Neural crest cell (in vitro differentiated cells): Measurements from ENCODE around the gene CCDC138. TPM values are rescaled to one million over a fixed set of nuclear protein-coding genes. Genes with fewer than 3 reads are reported as not detected.
"Not testable (repeated sequence)": the region's sequence is repeated elsewhere in the genome, so short reads cannot be mapped to it uniquely, and the experiment has no call there.

Experiments used
- DNase-seq: peaks from one replicate; pipeline ENCODE4 v3.0.0; 2021; ENCODE audit warnings: low read depth, mixed read lengths, low spot score
- H3K27ac Mint-ChIP-seq: one replicate; pipeline ENCODE4 v1.8.0; 2021; ENCODE audit warnings: mild to moderate bottlenecking, mixed read lengths; ENCODE audit not compliant: unreplicated experiment
- H3K27me3 Mint-ChIP-seq: 2 replicates; pipeline ENCODE4 v1.8.0; 2021; ENCODE audit warnings: low read depth, mild to moderate bottlenecking, mixed read lengths
- H3K36me3 Mint-ChIP-seq: 2 replicates; pipeline ENCODE4 v1.8.0; 2021; ENCODE audit warnings: low read depth, mild to moderate bottlenecking, mixed read lengths
- H3K4me1 Mint-ChIP-seq: 2 replicates; pipeline ENCODE4 v1.8.0; 2021; ENCODE audit warnings: mixed read lengths
- H3K4me3 Mint-ChIP-seq: one replicate; pipeline ENCODE4 v1.8.0; 2021; ENCODE audit warnings: mild to moderate bottlenecking, mixed read lengths
- H3K9me3 Mint-ChIP-seq: 2 replicates; pipeline ENCODE4 v1.8.0; 2021; ENCODE audit warnings: mixed read lengths
- long read RNA-seq: library from polyadenylated mRNA; unstranded; transcript quantifications from one replicate; pipeline ENCODE4 v2.0.0, GENCODE V29; 2020
- total RNA-seq: library from RNA; stranded (reverse); gene quantifications from 2 replicates; pipeline ENCODE4 v1.2.1, GENCODE V29; 2021
- TF ChIP-seq, protein P1 (sequence below): fragments of 200-600 bp; sonication (generic); conservative IDR thresholded peaks from 2 replicates; pipeline ENCODE4 v1.5.0; 2021; ENCODE audit warnings: antibody characterized with exemption, mild to moderate bottlenecking

The CCDC138 gene, protein sequence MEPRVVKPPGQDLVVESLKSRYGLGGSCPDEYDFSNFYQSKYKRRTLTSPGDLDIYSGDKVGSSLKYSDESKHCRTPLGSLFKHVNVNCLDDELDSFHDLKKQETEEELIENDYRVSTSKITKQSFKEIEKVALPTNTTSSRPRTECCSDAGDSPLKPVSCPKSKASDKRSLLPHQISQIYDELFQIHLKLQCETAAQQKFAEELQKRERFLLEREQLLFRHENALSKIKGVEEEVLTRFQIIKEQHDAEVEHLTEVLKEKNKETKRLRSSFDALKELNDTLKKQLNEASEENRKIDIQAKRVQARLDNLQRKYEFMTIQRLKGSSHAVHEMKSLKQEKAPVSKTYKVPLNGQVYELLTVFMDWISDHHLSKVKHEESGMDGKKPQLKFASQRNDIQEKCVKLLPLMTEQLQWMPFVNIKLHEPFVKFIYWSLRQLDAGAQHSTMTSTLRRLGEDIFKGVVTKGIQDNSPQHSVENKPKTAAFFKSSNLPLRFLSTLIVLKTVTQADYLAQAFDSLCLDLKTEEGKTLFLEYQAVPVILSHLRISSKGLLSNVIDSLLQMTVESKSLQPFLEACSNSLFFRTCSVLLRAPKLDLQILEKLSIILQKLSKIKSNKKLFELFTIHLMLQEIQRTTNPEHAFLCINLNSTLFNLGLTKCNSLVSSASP
- 39.7 and 42.0 TPM in 2 replicates for total RNA-seq
- long read RNA-seq, transcript CCDC138-201 (15 exons, 2,383 nt) = major isoform, 26 of 98 reads
- long read RNA-seq, partial matches to known transcripts = 12 of 98 reads
- long read RNA-seq, other reads (novel, unspliced or antisense) = 56 of 98 reads

DNA sequence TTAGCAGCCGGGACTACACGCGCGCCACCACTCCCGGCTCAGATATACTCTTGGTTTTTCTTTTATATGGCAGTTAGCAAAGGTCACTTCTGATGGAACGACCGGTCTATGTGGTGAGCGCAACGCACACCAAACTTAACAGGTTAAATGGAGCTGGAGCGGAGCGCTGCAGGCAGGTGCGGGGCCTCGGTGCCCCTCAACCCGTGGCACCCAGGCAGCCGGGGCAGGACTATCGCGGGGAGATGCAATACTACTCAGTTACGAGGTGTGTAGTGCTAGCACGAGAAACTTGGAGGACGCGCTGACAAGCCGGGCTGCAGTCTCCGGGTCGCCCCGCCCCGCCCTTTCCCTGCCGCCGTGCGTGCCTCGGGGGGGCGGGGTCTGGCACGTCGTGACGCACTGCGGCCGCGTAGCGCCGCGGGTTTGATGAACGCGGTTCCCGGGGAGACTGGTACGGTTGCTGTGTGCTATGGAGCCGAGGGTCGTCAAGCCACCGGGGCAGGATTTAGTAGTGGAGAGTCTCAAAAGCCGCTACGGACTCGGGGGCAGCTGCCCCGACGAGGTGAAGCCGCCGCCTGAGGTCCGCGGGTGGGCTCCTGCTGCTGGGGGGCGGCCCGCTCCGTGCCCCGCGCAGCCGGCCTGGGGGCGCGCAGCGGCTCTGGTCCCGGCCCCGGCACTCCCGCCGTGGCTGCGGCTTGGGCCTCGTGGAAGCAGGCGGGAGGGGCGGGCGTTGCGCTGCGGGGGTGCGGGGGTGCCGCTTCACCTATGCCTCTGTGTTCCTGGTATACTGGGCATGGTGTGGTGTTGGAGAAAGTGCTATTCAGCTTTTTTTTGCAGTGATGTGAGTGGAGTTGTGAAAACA lies at the start of gene CCDC138:
CCDC138 (plus strand) TSS at position 418 of the 862 bp plus-strand sequence; CDS start at position 470, 52 bp downstream.
- Mint-ChIP-seq H3K4me3 (peak within 1 kb of the TSS; percentile 95), H3K27me3 (no peaks in the 10 kb centered on the region), H3K4me1 (peaks cover 21% of the 10 kb centered on the region), H3K27ac (peak within 1 kb of the TSS; percentile 99), H3K9me3 (no peaks in the 10 kb centered on the region), H3K36me3 (peaks cover 9% of the 10 kb centered on the region)
- DNase-seq = peak; percentile 89
- TF ChIP-seq, protein P1, sequence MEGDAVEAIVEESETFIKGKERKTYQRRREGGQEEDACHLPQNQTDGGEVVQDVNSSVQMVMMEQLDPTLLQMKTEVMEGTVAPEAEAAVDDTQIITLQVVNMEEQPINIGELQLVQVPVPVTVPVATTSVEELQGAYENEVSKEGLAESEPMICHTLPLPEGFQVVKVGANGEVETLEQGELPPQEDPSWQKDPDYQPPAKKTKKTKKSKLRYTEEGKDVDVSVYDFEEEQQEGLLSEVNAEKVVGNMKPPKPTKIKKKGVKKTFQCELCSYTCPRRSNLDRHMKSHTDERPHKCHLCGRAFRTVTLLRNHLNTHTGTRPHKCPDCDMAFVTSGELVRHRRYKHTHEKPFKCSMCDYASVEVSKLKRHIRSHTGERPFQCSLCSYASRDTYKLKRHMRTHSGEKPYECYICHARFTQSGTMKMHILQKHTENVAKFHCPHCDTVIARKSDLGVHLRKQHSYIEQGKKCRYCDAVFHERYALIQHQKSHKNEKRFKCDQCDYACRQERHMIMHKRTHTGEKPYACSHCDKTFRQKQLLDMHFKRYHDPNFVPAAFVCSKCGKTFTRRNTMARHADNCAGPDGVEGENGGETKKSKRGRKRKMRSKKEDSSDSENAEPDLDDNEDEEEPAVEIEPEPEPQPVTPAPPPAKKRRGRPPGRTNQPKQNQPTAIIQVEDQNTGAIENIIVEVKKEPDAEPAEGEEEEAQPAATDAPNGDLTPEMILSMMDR = no peak

DNA sequence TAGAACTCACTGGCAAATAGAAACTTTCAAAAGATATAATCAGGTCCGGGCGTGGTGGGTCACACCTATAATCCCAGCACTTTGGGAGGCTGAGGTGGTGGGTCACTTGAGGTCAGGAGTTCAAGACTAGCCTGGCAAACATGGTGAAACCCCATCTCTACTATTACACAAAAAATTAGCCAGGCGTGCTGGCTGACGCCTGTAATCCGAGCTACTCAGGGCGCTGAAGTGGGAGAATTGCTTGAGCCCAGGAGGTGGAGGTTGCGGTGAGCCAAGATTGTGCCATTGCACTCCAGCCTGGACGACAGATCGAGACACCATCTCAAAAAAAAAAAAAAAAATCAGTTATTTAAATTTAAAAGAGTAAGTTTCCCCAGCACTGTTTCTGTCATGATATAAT lies 28.6 kb upstream of the CCDC138 start:
- not testable (repeated sequence) for H3K4me1 Mint-ChIP-seq, DNase-seq, H3K27ac Mint-ChIP-seq, H3K36me3 Mint-ChIP-seq, H3K27me3 Mint-ChIP-seq, H3K4me3 Mint-ChIP-seq, H3K9me3 Mint-ChIP-seq

DNA sequence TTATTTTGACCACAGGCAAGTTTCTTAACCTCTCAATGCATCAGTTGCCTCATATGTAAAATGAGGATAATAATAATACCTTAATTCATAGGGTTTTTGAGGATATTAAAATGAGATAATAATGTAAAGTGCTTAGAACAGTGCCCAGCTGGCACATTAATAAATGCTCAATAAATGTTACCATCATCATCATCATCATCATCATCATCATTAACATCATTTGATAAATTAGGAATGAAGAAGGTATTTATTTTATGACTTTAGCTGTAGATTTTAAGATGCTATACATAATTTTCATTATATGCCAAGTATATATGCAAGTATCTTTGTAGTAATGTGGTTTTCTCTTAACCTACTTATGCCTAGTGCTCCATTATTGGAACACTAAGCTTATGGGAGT lies 24.0 kb upstream of the CCDC138 start:
- H3K9me3 Mint-ChIP-seq, H3K4me1 Mint-ChIP-seq, H3K27ac Mint-ChIP-seq, DNase-seq, H3K27me3 Mint-ChIP-seq, H3K4me3 Mint-ChIP-seq: not testable (repeated sequence)
- H3K36me3 Mint-ChIP-seq = peaks cover 29% of the 10 kb centered on the region

- H3K4me3 Mint-ChIP-seq, H3K9me3 Mint-ChIP-seq, H3K4me1 Mint-ChIP-seq, H3K27me3 Mint-ChIP-seq, H3K27ac Mint-ChIP-seq, DNase-seq: not testable (repeated sequence)
- H3K36me3 Mint-ChIP-seq = peaks cover 41% of the 10 kb centered on the region
Measured at GRCh38 chr2:108766671-108767070, 19.9 kb upstream of the CCDC138 start.

GRCh38 chr2:108767859-108768258 lies 18.7 kb upstream of the CCDC138 start:
- H3K4me1 Mint-ChIP-seq, H3K4me3 Mint-ChIP-seq, H3K27me3 Mint-ChIP-seq, DNase-seq, H3K27ac Mint-ChIP-seq, H3K9me3 Mint-ChIP-seq: not testable (repeated sequence)
- H3K36me3 Mint-ChIP-seq = peaks cover 49% of the 10 kb centered on the region

DNA sequence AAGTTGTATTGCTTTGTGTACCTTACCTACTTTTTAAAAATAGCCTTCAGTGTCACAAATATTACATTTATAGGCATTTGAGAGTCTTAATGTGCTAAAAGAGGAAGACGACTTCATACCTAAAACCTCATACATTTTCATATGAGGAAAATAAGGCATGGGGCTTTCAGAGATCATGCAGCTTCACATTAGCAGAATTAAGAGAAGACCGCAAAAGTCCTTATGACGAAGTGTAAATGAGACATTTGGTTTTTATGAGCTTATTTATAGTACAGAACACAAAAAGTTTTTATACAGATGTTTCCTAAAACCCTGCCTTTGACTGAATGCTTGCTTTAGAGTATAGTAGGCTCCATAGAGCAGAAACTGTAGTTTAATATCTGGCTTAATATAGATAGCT lies 10.1 kb upstream of the CCDC138 start:
- TF ChIP-seq, protein P1 = no peak
- Mint-ChIP-seq H3K4me3 (no peak overlapping the region), H3K4me1 (no peaks in the 10 kb centered on the region), H3K27ac (no peak overlapping the region), H3K9me3 (no peaks in the 10 kb centered on the region), H3K27me3 (no peaks in the 10 kb centered on the region), H3K36me3 (peaks cover 19% of the 10 kb centered on the region)
- no peak for DNase-seq

- Mint-ChIP-seq H3K36me3 (peaks cover 10% of the 10 kb centered on the region), H3K27me3 (no peaks in the 10 kb centered on the region), H3K27ac (no peak overlapping the region)
Measured at GRCh38 chr2:108778857-108779256, 7.7 kb upstream of the CCDC138 start.

More at GRCh38 chr2:108778857-108779256, 7.7 kb upstream of the CCDC138 start:
- no peak for DNase-seq
- TF ChIP-seq, protein P1 = no peak
- no peaks in the 10 kb centered on the region for H3K4me1 Mint-ChIP-seq
- H3K4me3 Mint-ChIP-seq = no peak overlapping the region
- no peaks in the 10 kb centered on the region for H3K9me3 Mint-ChIP-seq
